WTC11 (cell line): ENCODE results near the gene MICAL1.

Experiments used
- CREB1 ChIP-seq: sonication (generic); formaldehyde crosslinking; IDR thresholded peaks from 2 replicates; pipeline ENCODE4 v1.8.0; 2023; ENCODE audit warnings: mild to moderate bottlenecking, missing genetic modification reagents
- CTCF ChIP-seq: fragments of 200-600 bp; IDR thresholded peaks from 2 replicates; pipeline ENCODE4 v1.8.0; 2022; ENCODE audit warnings: antibody characterized with exemption
- JUN ChIP-seq: sonication (generic); formaldehyde crosslinking; IDR thresholded peaks from 2 replicates; pipeline ENCODE4 v1.8.0; 2023; ENCODE audit warnings: mild to moderate bottlenecking, missing genetic modification reagents
- NFATC4 ChIP-seq: fragments of 250-450 bp; sonication (Bioruptor Pico); IDR thresholded peaks from 2 replicates; pipeline ENCODE4 v1.9.0; 2021; ENCODE audit warnings: mild to moderate bottlenecking
- NFYB ChIP-seq: sonication (generic); formaldehyde crosslinking; conservative IDR thresholded peaks from 2 replicates; pipeline ENCODE4 v1.8.0; 2022; ENCODE audit warnings: low read depth, missing genetic modification reagents
- TEAD4 ChIP-seq: sonication (generic); formaldehyde crosslinking; IDR thresholded peaks from 2 replicates; pipeline ENCODE4 v1.8.0; 2022; ENCODE audit warnings: mild to moderate bottlenecking, missing genetic modification reagents
- ZNF138 ChIP-seq: sonication (generic); formaldehyde crosslinking; conservative IDR thresholded peaks from 2 replicates; pipeline ENCODE4 v1.8.1; 2022; ENCODE audit warnings: mild to moderate bottlenecking, moderate library complexity, missing genetic modification reagents

GRCh38 chr6:109491207-109491938 is 35.8 kb upstream of the MICAL1 start:
- TF ChIP-seq TEAD4 (CRISPR knock-in tag) (no peak), CTCF (no peak), NFATC4 (CRISPR knock-in tag) (no peak), JUN (no peak), ZNF138 (CRISPR knock-in tag) (no peak), NFYB (CRISPR knock-in tag) (no peak), CREB1 (CRISPR knock-in tag) (no peak)
